ENCODE results near the gene AGGF1.

DNA sequence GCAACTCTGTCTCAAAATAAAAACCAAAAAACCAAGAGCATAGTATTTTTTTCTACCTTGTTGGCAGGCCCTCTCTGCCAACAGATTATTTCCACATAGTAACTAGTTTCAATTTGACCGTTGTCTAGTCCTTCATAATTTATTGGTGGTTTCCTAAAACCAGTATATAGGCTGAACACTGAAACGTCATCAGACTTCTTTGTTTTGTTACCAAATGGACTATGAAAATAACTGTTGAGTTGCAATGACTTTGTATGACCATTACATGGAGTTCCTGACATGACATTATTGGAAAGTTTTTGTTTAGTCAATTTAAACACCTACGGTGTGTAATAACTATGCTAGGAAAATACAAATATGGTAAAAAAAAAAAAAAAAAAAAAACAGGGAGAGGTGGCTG is 1.7 kb downstream of the AGGF1 start:
- TF ChIP-seq, protein P1, sequence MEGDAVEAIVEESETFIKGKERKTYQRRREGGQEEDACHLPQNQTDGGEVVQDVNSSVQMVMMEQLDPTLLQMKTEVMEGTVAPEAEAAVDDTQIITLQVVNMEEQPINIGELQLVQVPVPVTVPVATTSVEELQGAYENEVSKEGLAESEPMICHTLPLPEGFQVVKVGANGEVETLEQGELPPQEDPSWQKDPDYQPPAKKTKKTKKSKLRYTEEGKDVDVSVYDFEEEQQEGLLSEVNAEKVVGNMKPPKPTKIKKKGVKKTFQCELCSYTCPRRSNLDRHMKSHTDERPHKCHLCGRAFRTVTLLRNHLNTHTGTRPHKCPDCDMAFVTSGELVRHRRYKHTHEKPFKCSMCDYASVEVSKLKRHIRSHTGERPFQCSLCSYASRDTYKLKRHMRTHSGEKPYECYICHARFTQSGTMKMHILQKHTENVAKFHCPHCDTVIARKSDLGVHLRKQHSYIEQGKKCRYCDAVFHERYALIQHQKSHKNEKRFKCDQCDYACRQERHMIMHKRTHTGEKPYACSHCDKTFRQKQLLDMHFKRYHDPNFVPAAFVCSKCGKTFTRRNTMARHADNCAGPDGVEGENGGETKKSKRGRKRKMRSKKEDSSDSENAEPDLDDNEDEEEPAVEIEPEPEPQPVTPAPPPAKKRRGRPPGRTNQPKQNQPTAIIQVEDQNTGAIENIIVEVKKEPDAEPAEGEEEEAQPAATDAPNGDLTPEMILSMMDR (conservative IDR thresholded peaks at IDR 0.05), result no peak
- no peak for TF ChIP-seq ZFX (IDR thresholded peaks at IDR 0.05)

All from C4-2B (cell line).